Measurements from ENCODE around the gene GFOD1.

DNA sequence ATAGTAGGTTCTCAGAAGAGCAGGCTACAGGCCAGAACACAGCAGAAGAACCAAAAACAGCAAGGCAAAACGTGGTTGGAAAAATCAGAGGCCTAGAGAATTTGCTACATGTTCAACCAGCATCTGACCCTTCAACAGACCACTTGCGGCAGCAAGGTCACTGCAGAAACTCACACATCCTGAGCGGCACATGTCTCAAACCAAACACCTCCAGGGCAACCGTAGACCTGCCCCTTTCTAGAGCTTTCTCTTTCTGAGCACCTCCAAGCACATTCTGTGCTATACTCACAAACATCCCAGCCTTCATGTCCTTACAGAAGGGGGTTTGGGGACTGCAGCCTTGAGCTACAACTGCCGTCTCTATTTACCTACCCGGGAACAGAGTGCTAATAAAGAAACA, 52.6 kb downstream of the GFOD1 start:
- TF ChIP-seq CTCF (IDR thresholded peaks at IDR 0.05) (no peak), POLR2A (IDR thresholded peaks at IDR 0.05) (no peak)

Measured in ovary (tissue), 3 donors.